ENCODE results near the gene CCDC81.

- peak in 2 of 12 donors; percentile 10 to 16 for TF ChIP-seq CTCF (IDR thresholded peaks at IDR 0.05)
- no peak for TF ChIP-seq POLR2A (IDR thresholded peaks at IDR 0.05)
These were observed 44.2 kb downstream of the CCDC81 start for GRCh38 chr11:86418917-86419316.
